ENCODE results near the gene TNFSF8.

DNA sequence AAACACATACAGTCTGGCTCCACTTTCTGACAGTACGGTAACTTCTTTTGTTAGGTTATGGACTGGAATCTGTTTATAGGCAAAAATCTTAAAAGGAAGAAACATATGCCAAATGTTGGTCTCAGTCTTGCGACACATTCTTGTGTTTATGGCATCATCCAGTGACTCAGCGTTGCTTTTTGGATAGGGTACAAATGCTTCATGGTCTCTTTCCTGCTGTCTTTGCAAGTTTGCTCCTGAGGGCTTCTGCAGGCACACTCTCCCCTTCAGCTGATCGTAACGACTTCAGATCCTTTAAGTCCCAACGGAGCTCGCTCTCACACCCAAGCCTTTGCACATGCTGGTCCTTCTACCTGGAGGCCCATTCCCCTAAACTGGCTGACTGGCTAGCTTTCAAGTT, 23.6 kb upstream of the TNFSF8 start:
- TF ChIP-seq, protein P1, sequence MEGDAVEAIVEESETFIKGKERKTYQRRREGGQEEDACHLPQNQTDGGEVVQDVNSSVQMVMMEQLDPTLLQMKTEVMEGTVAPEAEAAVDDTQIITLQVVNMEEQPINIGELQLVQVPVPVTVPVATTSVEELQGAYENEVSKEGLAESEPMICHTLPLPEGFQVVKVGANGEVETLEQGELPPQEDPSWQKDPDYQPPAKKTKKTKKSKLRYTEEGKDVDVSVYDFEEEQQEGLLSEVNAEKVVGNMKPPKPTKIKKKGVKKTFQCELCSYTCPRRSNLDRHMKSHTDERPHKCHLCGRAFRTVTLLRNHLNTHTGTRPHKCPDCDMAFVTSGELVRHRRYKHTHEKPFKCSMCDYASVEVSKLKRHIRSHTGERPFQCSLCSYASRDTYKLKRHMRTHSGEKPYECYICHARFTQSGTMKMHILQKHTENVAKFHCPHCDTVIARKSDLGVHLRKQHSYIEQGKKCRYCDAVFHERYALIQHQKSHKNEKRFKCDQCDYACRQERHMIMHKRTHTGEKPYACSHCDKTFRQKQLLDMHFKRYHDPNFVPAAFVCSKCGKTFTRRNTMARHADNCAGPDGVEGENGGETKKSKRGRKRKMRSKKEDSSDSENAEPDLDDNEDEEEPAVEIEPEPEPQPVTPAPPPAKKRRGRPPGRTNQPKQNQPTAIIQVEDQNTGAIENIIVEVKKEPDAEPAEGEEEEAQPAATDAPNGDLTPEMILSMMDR (IDR thresholded peaks at IDR 0.05), result no peak
- TF ChIP-seq POLR2AphosphoS5 (IDR thresholded peaks at IDR 0.05) (peak; percentile 83), POLR2A (IDR thresholded peaks at IDR 0.05) (no peak)

Measured in prostate gland (tissue), 2 donors.